ENCODE results near the gene DNAL4. TPM values are rescaled to one million over a fixed set of nuclear protein-coding genes. Genes with fewer than 3 reads are reported as not detected.
"Not testable (repeated sequence)": the region's sequence is repeated elsewhere in the genome, so short reads cannot be mapped to it uniquely, and the experiment has no call there.

Gene DNAL4
- total RNA-seq, 1 experiment from 2014 or later, result 18.8 TPM

- Histone ChIP-seq H3K4me3 (no peak overlapping the region), H3K9me3 (no peaks in the 10 kb centered on the region), H3K36me3 (no peaks in the 10 kb centered on the region), H3K27me3 (no peaks in the 10 kb centered on the region)
- DNase-seq, result no peak
These were observed 36.3 kb upstream of the DNAL4 start for GRCh38 chr22:38830026-38830844.

- H3K4me3 ChIP-seq, result no peak overlapping the region
- H3K36me3 ChIP-seq, result no peaks in the 10 kb centered on the region
- H3K9me3 ChIP-seq, result no peaks in the 10 kb centered on the region
- no peak for DNase-seq
- no peaks in the 10 kb centered on the region for H3K27me3 ChIP-seq
These were observed 35.5 kb upstream of the DNAL4 start for GRCh38 chr22:38829485-38829884.

DNA sequence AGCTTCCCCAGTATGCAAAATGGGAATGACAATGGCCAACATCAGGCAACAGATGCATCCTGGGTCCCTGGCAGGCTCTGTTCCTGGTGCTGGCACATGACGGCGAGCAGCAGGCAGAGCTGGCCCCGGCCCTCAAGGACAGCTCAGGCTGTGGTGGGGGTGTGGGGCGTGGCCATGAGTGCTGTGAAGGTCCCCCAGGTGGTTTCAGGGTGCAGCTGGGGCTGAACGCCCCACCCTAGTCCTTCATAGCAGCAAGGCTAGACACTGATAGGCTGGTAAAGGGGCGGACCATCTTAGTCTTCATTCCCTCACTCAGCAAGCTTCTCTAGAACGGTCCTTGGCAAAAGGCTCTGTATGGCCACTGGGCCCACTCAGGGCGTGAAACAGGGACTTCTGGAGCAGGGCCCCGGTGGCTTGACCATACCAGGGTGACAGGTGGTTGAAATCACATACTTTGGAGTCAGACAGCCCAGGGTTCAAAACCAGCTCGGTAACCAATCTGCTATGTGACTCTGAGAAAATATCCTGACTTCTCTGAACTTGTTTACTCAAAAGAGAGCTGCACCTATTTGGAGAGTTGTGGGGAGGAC is 34.8 kb upstream of the DNAL4 start:
- Histone ChIP-seq H3K27me3 (no peaks in the 10 kb centered on the region), H3K9me3 (no peaks in the 10 kb centered on the region), H3K36me3 (no peaks in the 10 kb centered on the region), H3K4me3 (no peak overlapping the region)
- no peak for DNase-seq

GRCh38 chr22:38828191-38828590 is 34.2 kb upstream of the DNAL4 start:
- Histone ChIP-seq H3K36me3 (no peaks in the 10 kb centered on the region), H3K4me3 (no peak overlapping the region), H3K27me3 (no peaks in the 10 kb centered on the region), H3K9me3 (no peaks in the 10 kb centered on the region)
- no peak for DNase-seq

- Histone ChIP-seq H3K9me3 (no peaks in the 10 kb centered on the region), H3K36me3 (no peaks in the 10 kb centered on the region), H3K4me3 (no peak overlapping the region), H3K27me3 (no peaks in the 10 kb centered on the region)
- no peak for DNase-seq
These were observed 33.6 kb upstream of the DNAL4 start for GRCh38 chr22:38827510-38827909.

- Histone ChIP-seq H3K27me3 (no peaks in the 10 kb centered on the region), H3K9me3 (no peaks in the 10 kb centered on the region), H3K36me3 (no peaks in the 10 kb centered on the region), H3K4me3 (no peak overlapping the region)
- no peak for DNase-seq
These were observed 32.9 kb upstream of the DNAL4 start for GRCh38 chr22:38826801-38827200.

GRCh38 chr22:38826386-38826785 is 32.4 kb upstream of the DNAL4 start:
- Histone ChIP-seq H3K27me3 (no peaks in the 10 kb centered on the region), H3K36me3 (no peaks in the 10 kb centered on the region), H3K4me3 (no peak overlapping the region), H3K9me3 (no peaks in the 10 kb centered on the region)
- DNase-seq, result no peak

GRCh38 chr22:38824585-38824984 is 30.6 kb upstream of the DNAL4 start:
- DNase-seq, result peak; percentile 46
- H3K9me3 ChIP-seq, result no peaks in the 10 kb centered on the region
- H3K4me3 ChIP-seq, result no peak overlapping the region
- H3K36me3 ChIP-seq, result no peaks in the 10 kb centered on the region
- peaks cover 5% of the 10 kb centered on the region; the same call in 1 of the 2 replicates for H3K27me3 ChIP-seq

DNA sequence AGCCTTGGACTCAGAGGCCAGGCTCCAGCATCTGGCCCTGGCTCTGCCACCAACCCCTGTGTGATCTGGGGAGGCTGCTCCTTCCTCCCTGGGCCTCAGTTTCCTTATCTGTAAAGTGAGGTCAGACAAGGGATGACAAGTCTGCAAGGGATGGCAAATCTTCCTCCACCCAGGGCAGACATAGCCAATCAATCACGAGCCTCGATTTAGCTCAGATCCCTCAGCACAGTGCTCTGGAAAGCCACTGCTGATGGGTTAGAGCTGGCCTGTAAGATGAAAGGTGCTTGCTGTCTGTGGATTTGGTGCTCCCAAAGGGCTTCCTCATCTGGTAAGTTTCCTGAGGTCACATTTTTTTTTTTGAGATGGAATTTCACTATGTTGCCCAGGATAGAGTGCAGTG is 29.7 kb upstream of the DNAL4 start:
- Histone ChIP-seq H3K36me3 (no peaks in the 10 kb centered on the region), H3K9me3 (no peaks in the 10 kb centered on the region), H3K4me3 (no peak overlapping the region), H3K27me3 (peaks cover 9% of the 10 kb centered on the region; the same call in 1 of the 2 replicates)
- no peak for DNase-seq

GRCh38 chr22:38823076-38823475 is 29.1 kb upstream of the DNAL4 start:
- Histone ChIP-seq H3K9me3 (no peaks in the 10 kb centered on the region), H3K4me3 (no peak overlapping the region)

GRCh38 chr22:38820020-38820419 is 26.1 kb upstream of the DNAL4 start:
- no peak for DNase-seq
- Histone ChIP-seq H3K4me3 (no peak overlapping the region), H3K36me3 (no peaks in the 10 kb centered on the region), H3K9me3 (no peaks in the 10 kb centered on the region), H3K27me3 (peaks cover 11% of the 10 kb centered on the region; the same call in 1 of the 2 replicates)

More at GRCh38 chr22:38823076-38823475, 29.1 kb upstream of the DNAL4 start:
- peaks cover 9% of the 10 kb centered on the region; the same call in 1 of the 2 replicates for H3K27me3 ChIP-seq
- no peaks in the 10 kb centered on the region for H3K36me3 ChIP-seq
- no peak for DNase-seq

DNA sequence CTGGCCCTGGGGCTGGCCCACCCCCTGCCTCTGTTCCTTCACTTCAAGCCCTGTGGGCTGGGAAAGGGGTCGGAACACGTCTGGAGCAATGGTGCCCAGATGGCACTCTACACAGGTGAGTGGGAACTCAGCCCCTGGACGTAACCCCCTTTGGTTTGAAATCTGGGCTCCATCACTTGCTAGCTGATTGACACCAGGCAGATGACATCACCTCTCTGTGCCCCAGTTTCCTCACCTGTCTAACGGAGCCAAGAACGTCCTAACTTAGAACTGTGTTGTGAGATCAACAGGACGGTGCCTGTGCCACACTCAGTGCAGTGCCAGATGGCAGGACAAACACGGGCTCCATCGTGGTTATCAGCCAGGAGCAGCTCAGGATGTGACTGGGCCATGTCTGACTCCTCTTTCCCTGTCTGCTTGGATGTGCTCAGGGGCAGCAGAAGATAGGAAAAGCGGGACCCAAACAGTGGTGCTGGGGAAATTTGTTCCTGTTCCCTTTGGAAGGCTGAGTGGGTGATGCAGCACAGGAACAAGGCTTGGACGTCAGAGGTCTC is 25.5 kb upstream of the DNAL4 start:
- Histone ChIP-seq H3K27me3 (peaks cover 15% of the 10 kb centered on the region; the same call in 1 of the 2 replicates), H3K4me3 (no peak overlapping the region), H3K9me3 (no peaks in the 10 kb centered on the region), H3K36me3 (no peaks in the 10 kb centered on the region)
- no peak for DNase-seq

DNA sequence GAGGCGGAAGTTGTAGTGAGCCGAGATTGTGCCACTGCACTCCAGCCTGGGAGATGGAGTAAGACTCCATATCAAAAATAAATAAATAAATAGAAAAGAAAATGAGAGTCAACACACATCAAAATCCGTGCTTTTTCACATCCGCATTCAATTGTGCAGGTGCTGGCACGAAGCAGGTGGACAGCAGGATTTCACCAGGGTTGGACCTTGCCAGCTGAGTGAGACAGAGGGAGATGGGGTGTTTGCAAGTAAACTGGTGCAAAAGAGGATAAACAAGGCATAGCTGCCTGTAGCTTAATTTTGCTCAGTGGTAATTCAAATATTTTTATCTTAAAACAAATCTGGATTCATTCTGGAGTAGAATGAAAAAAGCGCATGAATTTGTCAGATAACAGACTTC is 23.3 kb upstream of the DNAL4 start:
- Histone ChIP-seq H3K9me3 (no peaks in the 10 kb centered on the region), H3K36me3 (no peaks in the 10 kb centered on the region), H3K4me3 (no peak overlapping the region), H3K27me3 (peaks cover 18% of the 10 kb centered on the region; the same call in 1 of the 2 replicates)
- DNase-seq, result no peak

DNA sequence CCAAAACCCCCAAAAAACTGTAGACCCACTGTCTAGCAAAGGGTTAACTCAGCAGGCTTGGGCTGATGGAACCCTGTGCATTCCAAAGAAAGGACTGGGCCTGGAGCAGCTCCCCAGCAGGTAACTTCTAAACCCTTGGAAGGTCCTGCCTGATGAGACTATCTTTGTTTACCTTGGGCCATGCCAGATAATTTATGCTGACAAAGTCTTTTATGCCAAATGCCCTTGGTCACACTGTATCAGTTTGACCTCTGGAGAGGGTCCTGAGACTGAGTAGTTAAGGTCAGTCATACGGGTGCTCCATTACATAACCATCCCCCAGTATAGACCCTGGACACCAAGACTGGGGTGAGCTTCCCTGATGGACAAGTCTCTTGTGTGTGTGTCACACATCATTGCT is 21.9 kb upstream of the DNAL4 start:
- no peak for DNase-seq
- no peaks in the 10 kb centered on the region for H3K36me3 ChIP-seq
- peaks cover 18% of the 10 kb centered on the region; the same call in 1 of the 2 replicates for H3K27me3 ChIP-seq
- no peaks in the 10 kb centered on the region for H3K9me3 ChIP-seq
- no peak overlapping the region for H3K4me3 ChIP-seq

- H3K9me3 ChIP-seq, result peaks cover 8% of the 10 kb centered on the region
- peaks cover 7% of the 10 kb centered on the region; the same call in 1 of the 2 replicates for H3K27me3 ChIP-seq
- no peak for DNase-seq
- H3K4me3 ChIP-seq, result no peak overlapping the region
- no peaks in the 10 kb centered on the region for H3K36me3 ChIP-seq
These were observed 17.3 kb upstream of the DNAL4 start for GRCh38 chr22:38811241-38811640.

DNA sequence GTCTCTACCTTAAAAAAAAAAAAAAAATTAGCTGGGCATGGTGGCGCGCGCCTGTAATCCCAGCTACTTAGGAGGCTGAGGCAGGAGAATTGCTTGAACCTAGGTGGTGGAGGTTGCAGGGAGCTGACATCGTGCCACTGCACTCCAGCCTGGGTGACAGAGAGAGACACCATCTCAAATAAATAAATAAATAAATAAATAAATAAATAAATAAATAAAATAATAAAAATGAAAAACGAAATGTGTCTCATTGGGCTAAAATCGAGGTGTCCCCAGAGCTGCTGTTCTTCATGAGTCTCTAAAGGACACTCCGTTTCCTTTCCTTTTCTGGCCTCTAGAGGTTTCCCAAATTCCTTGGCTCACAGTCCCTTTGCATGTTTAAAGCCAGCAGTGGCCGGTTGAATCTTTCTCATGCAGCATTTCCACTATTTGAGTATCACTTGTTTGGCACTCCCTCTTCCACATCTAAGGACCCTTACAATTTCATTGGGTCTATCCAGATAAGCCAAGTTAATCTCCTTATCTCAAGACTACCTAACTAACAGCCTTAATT is 11.2 kb upstream of the DNAL4 start:
- not testable (repeated sequence) for H3K9me3 ChIP-seq, H3K27me3 ChIP-seq, DNase-seq, H3K36me3 ChIP-seq, H3K4me3 ChIP-seq

DNA sequence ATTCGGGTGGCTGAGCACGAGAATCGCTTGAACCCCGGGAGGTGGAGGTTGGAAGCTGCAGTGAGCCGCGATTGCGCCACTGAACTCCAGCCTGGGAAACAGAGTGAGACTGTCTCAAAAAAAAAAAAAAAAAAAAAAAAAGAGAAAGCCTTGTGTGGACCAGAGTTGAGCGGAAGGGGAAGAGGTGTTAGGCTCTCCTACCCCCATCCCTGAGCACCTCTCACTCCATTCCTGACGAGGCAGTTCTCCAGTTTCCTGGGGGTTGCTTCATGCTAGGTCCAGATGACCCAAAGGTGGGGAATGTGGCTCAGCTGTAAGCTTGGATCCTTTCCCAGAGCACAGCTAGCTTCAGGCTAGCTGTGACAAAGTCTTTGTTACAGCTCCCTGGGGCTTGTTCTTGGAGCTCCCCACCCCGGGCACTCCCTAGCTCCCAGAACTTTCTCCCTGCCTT is 8.8 kb upstream of the DNAL4 start:
- no peaks in the 10 kb centered on the region for H3K9me3 ChIP-seq
- H3K36me3 ChIP-seq, result no peaks in the 10 kb centered on the region
- DNase-seq, result peak; percentile 74
- 0 out of 2 replicates have a peak, but pooled peaks cover 2% of the 10 kb centered on the region for H3K27me3 ChIP-seq
- no peak overlapping the region for H3K4me3 ChIP-seq
